Natural killer cell (primary cell): Measurements from ENCODE around the gene EFCAB6. TPM values are rescaled to one million over a fixed set of nuclear protein-coding genes. Genes with fewer than 3 reads are reported as not detected.

Experiments used
- ATAC-seq, 3 donors: fragments of 150-1000 bp in 2 of 3; fragments of 200-7000 bp in 1 of 3; cut with Tn5 transposase; 1 replicate in 1 of 3; 2 replicates in 2 of 3; pipeline ENCODE4 v1.10.0; 2021; ENCODE audit warnings: mild to moderate bottlenecking in 2 of 3, moderate library complexity in 2 of 3
- DNase-seq, 2 donors: peaks; one replicate each; pipeline versions ENCODE4 v3.0.0 to v3.0.0-alpha.2; 2013 to 2021; ENCODE audit warnings: mixed read lengths in 1 of 2
- H3K27ac ChIP-seq: one replicate; pipeline ENCODE4 v1.5.1; 2013; ENCODE audit warnings: mild to moderate bottlenecking, low read length
- H3K27me3 ChIP-seq: one replicate; pipeline ENCODE4 v1.6.1; 2013; ENCODE audit warnings: low read length; ENCODE audit not compliant: control insufficient read depth, insufficient read depth
- H3K36me3 ChIP-seq: one replicate; pipeline ENCODE4 v1.6.1; 2013; ENCODE audit warnings: low read length; ENCODE audit not compliant: control insufficient read depth, insufficient read depth
- H3K4me1 ChIP-seq: one replicate; pipeline ENCODE4 v1.6.1; 2013; ENCODE audit warnings: low read length; ENCODE audit not compliant: control insufficient read depth, insufficient read depth
- H3K4me3 ChIP-seq: one replicate; pipeline ENCODE4 v1.5.1; 2013; ENCODE audit warnings: low read length
- H3K9me3 ChIP-seq: one replicate; pipeline ENCODE4 v1.6.1; 2013; ENCODE audit warnings: low read length; ENCODE audit not compliant: control insufficient read depth, insufficient read depth
- H3K27ac Mint-ChIP-seq, 2 donors: one replicate each; pipeline ENCODE4 v1.8.0; 2022; ENCODE audit warnings: mild to moderate bottlenecking in 2 of 2, mixed read lengths in 2 of 2, moderate library complexity in 1 of 2
- H3K27me3 Mint-ChIP-seq, 2 donors: one replicate each; pipeline ENCODE4 v1.8.0; 2022; ENCODE audit warnings: low read depth in 2 of 2, mixed read lengths in 2 of 2
- H3K36me3 Mint-ChIP-seq: one replicate; pipeline ENCODE4 v1.8.0; 2022; ENCODE audit warnings: mixed read lengths
- H3K4me1 Mint-ChIP-seq, 2 donors: one replicate each; pipeline ENCODE4 v1.8.0; 2022; ENCODE audit warnings: mixed read lengths in 2 of 2
- H3K4me3 Mint-ChIP-seq: one replicate; pipeline ENCODE4 v1.8.0; 2022; ENCODE audit warnings: mild to moderate bottlenecking, moderate library complexity, mixed read lengths
- H3K9me3 Mint-ChIP-seq, 2 donors: one replicate each; pipeline ENCODE4 v1.8.0; 2022; ENCODE audit warnings: mixed read lengths in 2 of 2
- CTCF ChIP-seq: fragments of 200-600 bp; IDR thresholded peaks from one replicate; pipeline ENCODE4 v1.8.0; 2022; ENCODE audit warnings: antibody characterized with exemption
- WGBS: methylation state at CpG from one replicate; pipeline ENCODE4 v1.1.7; 2013; ENCODE audit warnings: missing lambda C conversion rate; ENCODE audit not compliant: insufficient coverage; 5-methylcytosine and 5-hydroxymethylcytosine counted together
- intact Hi-C: fragments of 100-400 bp; cut with micrococcal nuclease; formaldehyde crosslinking; loops from one replicate; pipeline ENCODE4 v1.14.2; 2022
- total RNA-seq, 4 donors: library from RNA; stranded (reverse); fragments of 120-200 nt in 1 of 4; gene quantifications; one replicate each; pipeline versions ENCODE4 v1.2.3 to v1.2.4, GENCODE V29; 2013 to 2022

EFCAB6 gene
- total RNA-seq, 3 donors from 2014 or later (not counting 1 experiment from before 2014, with no cell fraction given), result 0.23 to 0.35 (median 0.26) TPM

- Histone ChIP-seq H3K27me3 (no peaks in the 10 kb centered on the region), H3K36me3 (no peaks in the 10 kb centered on the region), H3K4me1 (no peaks in the 10 kb centered on the region), H3K9me3 (no peaks in the 10 kb centered on the region), H3K4me3 (no peak overlapping the region), H3K27ac (no peak overlapping the region)
- DNase-seq, result no peak
- H3K36me3 Mint-ChIP-seq, result no peaks in the 10 kb centered on the region
- no peak for ATAC-seq
- 63% methylated on average over 22 of the region's 22 CpGs for WGBS
- TF ChIP-seq CTCF, result no peak
- intact Hi-C loops, result no loop called here
- H3K27ac Mint-ChIP-seq, result no peak overlapping the region
- H3K9me3 Mint-ChIP-seq, result peaks cover 0 to 2% of the 10 kb centered on the region in 2 donors
- peaks cover 2 to 6% of the 10 kb centered on the region in 2 donors for H3K27me3 Mint-ChIP-seq
- H3K4me1 Mint-ChIP-seq, result no peaks in the 10 kb centered on the region
- H3K4me3 Mint-ChIP-seq, result no peak overlapping the region
Measured at GRCh38 chr22:43561415-43562178, 250.5 kb downstream of the EFCAB6 start.

GRCh38 chr22:43560651-43561050 is 251.5 kb downstream of the EFCAB6 start:
- Mint-ChIP-seq H3K36me3 (no peaks in the 10 kb centered on the region), H3K4me1 (no peaks in the 10 kb centered on the region), H3K27ac (no peak overlapping the region), H3K9me3 (peaks cover 0 to 2% of the 10 kb centered on the region in 2 donors), H3K4me3 (no peak overlapping the region), H3K27me3 (peaks cover 4 to 10% of the 10 kb centered on the region in 2 donors)
- no peaks in the 10 kb centered on the region for H3K27me3 ChIP-seq
- DNase-seq (no peak), ATAC-seq (no peak)
- no peak overlapping the region for H3K4me3 ChIP-seq
- H3K9me3 ChIP-seq, result no peaks in the 10 kb centered on the region
- no peak for TF ChIP-seq CTCF
- H3K27ac ChIP-seq, result no peak overlapping the region
- intact Hi-C loops, result no loop called here
- no peaks in the 10 kb centered on the region for H3K4me1 ChIP-seq
- H3K36me3 ChIP-seq, result no peaks in the 10 kb centered on the region
- 87% methylated on average over 18 of the region's 18 CpGs for WGBS

- Mint-ChIP-seq H3K9me3 (no peaks in the 10 kb centered on the region), H3K36me3 (no peaks in the 10 kb centered on the region), H3K27ac (no peak overlapping the region), H3K4me3 (no peak overlapping the region), H3K27me3 (peaks cover 6 to 22% of the 10 kb centered on the region in 2 donors), H3K4me1 (no peaks in the 10 kb centered on the region)
- ATAC-seq (no peak), DNase-seq (no peak)
- H3K36me3 ChIP-seq, result no peaks in the 10 kb centered on the region
- no peak for TF ChIP-seq CTCF
- WGBS, result 78% methylated on average over 11 of the region's 11 CpGs
- intact Hi-C loops, result no loop called here
- H3K9me3 ChIP-seq, result no peaks in the 10 kb centered on the region
- no peaks in the 10 kb centered on the region for H3K27me3 ChIP-seq
- H3K4me3 ChIP-seq, result no peak overlapping the region
- no peak overlapping the region for H3K27ac ChIP-seq
- H3K4me1 ChIP-seq, result no peaks in the 10 kb centered on the region
Measured at GRCh38 chr22:43555561-43556515, 256.3 kb downstream of the EFCAB6 start.
